ENCODE measurements around the gene GGACT. TPM values are rescaled to one million over a fixed set of nuclear protein-coding genes. Genes with fewer than 3 reads are reported as not detected.
"Not testable (repeated sequence)": the region's sequence is repeated elsewhere in the genome, so short reads cannot be mapped to it uniquely, and the experiment has no call there.

GGACT gene
- polyA plus RNA-seq, 3 donors: 2.4 to 3.6 (median 3.0) TPM

DNA sequence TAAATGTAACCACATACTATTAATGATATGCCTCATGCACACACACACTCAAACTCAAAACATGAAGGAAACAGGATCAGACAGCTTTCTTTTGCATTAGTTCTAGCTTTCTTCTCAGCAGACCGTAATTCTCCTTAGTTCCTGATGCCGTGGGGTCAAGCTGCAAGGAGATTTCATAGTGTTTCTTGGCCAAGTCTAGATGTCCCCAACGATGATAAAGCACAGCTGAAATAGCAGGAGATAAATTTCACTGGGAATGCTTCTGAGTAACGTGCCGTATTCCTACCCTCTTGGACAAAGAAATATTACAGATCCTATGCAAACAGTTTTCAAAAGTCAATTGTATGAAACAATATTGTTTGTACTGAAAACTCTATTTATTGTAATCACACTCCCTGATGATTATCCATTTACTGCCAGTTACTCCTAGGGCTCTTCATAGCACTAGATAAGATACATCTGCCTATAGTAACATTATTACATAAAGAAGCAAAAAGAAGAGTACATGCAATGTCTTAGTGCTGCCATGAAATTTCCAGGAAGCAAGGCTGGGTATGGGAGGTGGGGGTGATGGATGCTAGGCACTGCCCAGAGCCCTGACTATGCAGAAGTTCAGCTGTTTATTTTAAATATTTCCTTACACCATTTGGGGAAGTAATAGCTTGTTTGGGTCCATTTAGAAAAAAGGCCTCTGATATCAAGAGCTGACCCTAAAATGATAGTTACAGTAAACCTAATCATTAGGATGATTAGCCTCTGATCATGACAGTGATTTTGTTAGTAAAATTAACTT, 16.5 kb upstream of the GGACT start:
- 65 to 75% (median 74%) methylated on average over 5 of the region's 5 CpGs for WGBS, 3 donors

DNA sequence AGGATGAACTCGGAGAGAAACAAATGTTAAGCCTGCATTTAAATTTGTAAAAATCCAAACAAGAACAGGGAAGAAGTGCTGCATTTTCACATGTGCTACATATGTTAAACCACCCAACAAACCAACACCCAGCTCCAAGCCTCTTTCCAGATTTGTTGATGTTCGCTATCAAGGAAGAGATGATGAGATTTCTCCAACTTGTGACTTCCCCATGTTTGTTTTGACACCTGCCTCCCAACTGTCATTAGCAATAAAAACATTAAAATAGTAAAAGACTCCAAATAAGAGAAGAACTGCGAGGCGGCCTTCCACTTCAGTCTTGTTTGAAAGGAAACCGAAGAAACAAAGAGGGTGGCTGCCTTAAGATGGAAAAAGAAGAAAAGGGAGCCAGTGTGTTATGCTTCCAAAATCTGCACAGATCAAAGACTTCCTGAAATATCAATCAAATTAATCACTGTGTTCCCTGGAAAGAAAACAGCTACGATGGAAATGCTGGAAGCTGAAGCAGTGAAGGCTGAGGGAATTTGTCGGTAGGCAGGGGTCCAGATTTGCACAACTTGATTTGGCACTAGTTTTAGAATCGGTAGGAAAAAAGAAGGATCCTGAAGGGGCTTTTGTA, 14.0 kb upstream of the GGACT start:
- H3K27ac ChIP-seq (ENCODE audit: low read depth, low read length): no peak overlapping the region
- 68 to 71% (median 71%) methylated on average over 8 of the region's 8 CpGs for WGBS, 3 donors

More for the DNA sequence above, 16.5 kb upstream of the GGACT start:
- no peak overlapping the region for H3K27ac ChIP-seq (ENCODE audit: low read depth, low read length)

DNA sequence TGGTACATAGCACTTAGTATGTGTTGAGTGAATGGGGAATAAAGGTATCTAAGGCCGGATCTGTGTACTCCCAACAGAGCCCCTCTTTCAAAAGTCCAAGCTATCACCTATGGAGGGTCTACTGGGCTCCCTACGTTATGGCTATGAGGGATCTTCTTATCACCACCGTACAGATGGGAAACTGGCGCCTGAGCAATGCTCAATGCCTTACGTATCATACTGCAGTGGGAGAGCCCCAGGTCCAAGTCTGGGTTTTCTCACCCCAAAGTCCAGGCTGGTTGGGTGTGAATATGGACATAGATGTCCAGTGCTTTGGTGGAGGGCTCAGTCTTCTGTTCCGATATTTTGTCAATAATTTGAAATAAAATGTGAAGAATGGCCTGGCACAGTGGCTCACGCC, 13.1 kb upstream of the GGACT start:
- H3K27ac ChIP-seq (ENCODE audit: low read depth, low read length): no peak overlapping the region
- 95 to 97% (median 95%) methylated on average over 7 of the region's 7 CpGs for WGBS, 3 donors

DNA sequence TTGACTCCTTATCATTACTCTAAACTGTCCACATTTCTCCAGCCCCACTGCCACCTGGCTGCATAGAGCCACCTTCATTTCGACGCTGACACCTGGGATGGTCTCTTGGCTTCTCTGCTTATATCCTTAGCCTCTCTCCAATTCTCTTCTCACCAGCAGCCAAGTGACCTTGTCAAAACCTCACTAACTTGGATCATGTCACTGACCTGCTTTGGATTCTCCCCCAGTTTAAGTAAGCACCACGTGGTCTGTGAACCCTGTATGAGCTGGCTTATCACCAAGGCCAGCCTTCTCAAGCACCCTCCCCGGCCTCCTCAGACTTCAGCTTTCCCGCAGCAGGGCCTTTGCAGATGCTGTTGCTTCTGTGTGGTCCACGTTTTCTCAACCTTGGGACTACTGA, 12.3 kb upstream of the GGACT start:
- no peak overlapping the region for H3K27ac ChIP-seq (ENCODE audit: low read depth, low read length)
- WGBS, 3 donors: 40 to 67% (median 63%) methylated on average over 6 of the region's 6 CpGs

DNA sequence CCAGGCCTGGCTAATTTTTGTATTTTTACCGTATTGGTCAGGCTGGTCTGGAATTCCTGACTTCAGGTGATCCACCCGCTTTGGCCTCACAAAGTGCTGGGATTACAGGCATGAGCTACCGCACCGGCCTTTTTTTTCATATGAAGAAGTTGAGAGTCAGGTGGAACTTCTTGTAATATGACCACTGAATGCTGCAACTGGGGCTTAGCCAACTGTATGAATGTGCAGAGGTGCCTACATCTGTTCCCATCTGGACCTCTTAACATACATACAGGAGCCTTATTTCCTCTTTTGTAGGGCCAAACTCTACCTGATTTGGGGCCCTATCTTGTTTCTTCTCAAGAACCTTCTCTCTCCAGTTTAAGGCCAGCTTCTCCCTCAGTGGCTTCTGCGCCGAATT, 11.9 kb upstream of the GGACT start:
- WGBS, 3 donors: 86 to 98% (median 90%) methylated on average over 6 of the region's 6 CpGs
- no peak overlapping the region for H3K27ac ChIP-seq (ENCODE audit: low read depth, low read length)

DNA sequence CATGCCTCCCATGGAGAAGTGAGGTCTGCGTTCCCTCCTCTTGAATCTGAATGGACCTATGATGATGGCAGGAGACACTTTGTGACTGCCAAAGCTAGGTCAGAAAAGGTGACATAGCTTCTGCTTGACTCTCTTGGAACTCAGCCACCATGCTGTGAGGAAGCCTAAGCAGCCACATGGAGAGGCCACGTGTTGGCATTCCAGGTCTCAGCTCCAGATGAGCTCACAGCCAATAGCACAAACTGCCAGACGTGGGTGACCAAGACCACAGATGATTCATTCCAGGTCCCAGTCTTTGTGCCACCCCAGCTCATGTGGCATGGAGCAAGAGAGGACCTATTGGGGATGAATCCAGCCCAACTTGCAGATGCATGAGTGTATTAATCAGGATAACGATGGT, 8.7 kb upstream of the GGACT start:
- 87 to 95% (median 93%) methylated on average over 4 of the region's 4 CpGs for WGBS, 3 donors
- H3K27ac ChIP-seq (ENCODE audit: low read depth, low read length): no peak overlapping the region

DNA sequence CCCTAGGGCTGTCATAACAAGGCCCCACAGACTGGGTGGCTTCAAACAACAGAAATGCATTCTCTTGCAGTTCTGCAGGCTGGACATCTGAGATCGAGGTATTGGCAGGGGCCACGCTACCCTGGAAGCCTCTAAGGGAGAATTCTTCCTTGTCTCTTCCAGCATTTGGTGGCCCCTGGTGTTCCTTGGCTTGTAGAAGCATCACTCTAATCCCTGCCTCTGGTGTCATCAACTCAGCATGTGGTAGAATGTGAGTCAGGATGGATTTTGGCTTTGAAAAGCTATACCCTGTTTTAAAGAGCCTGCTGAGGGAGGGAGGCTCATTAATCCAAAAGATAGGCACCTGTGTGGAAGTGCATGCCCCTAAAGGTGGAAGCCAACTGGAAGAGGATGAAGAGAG, 7.9 kb upstream of the GGACT start:
- H3K27ac ChIP-seq (ENCODE audit: low read depth, low read length): no peak overlapping the region
- 88 to 95% (median 95%) methylated on average over 2 of the region's 2 CpGs for whole genome bisulfite sequencing, 3 donors

DNA sequence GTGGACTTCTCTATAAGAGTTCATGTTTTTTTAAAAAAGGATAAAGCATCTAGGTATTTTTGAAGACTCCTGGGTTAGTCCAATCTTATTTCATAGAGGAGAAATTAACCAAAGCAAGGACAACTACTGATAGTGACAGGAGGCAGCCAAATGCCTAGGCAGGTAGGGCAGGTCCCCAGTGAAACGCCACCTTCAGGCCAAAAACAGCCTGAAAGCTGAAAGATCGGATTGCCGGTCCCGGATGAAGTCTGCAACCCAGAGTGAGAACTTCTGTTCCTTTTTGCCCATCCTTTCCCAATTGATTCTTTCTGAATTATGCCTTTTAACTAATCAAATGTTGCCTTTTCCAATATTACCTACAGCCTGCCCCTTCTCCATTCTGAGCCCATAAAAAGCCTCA, 6.1 kb upstream of the GGACT start:
- WGBS, 3 donors: 41 to 84% (median 84%) methylated on average over 4 of the region's 4 CpGs
- no peak overlapping the region for H3K27ac ChIP-seq (ENCODE audit: low read depth, low read length)

DNA sequence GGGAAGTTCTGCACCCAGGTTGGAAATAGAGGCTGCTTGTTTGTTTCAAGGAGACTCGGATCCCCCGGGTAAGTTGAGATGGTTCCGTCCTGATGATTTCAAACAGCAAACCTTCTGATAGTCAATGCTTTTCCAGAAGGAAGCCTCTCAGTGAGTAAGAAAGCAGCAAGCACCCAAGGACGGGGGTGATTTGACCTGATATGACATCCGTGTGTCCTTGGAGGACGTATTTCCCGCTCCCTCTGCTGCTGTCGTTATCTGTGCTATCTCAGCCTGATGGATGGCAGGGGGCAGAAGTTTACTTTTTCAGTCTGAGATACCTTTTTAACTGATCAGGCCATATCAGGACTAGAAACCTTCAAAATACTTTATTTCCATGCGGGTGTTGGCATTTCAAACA, 5.7 kb upstream of the GGACT start:
- WGBS, 3 donors: 54 to 80% (median 80%) methylated on average over 9 of the region's 9 CpGs
- no peak overlapping the region for H3K27ac ChIP-seq (ENCODE audit: low read depth, low read length)

DNA sequence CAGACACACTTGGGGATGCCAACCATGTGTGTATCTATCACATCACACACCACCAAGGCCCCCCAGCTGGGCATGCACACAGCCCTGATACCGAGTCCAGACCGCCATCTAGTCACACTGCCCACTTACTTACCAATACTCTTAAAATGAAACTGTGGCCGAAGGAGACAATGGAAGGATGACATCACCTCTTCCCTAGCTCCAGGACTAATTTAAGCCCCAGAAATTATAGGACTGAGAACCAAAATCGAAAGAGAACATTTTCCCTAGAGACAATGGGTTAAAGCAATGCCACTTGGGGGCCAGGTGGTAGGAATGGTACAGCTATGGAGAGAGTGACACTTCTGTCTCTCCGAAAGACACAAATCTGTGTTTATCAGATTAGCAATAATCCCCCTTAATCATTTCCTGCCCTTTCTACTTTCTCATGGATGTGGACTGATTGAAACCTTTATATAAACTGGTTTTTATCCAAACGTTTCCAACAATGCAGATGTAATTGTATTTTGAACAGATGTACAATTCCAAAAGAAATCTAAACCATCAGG, 663 bp upstream of the GGACT start:
- 62 to 80% (median 62%) methylated on average over 6 of the region's 6 CpGs for WGBS, 3 donors
- H3K27ac ChIP-seq (ENCODE audit: low read depth, low read length): no peak overlapping the region

DNA sequence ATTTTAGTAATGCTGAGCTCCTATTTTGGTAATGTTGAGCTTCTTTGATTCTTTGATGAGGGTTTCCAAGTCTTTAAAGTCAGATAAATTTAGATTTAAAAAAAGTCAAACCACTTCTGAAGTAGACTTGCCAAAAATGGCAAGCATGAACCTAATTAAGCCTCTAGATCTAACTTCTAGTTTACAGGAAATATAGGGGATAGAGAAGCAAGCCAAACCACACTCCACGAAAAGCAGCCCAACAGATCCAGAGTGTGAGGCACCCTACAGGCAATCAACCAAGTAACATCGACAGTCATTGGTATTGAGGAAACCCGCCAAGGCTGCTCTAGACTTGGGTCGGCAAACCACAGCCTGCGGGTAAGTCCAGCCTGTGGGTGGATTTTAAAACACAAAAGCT, 3.7 kb downstream of the GGACT start:
- no peak overlapping the region for H3K27ac ChIP-seq (ENCODE audit: low read depth, low read length)
- 83 to 91% (median 84%) methylated on average over 5 of the region's 5 CpGs for WGBS, 3 donors

DNA sequence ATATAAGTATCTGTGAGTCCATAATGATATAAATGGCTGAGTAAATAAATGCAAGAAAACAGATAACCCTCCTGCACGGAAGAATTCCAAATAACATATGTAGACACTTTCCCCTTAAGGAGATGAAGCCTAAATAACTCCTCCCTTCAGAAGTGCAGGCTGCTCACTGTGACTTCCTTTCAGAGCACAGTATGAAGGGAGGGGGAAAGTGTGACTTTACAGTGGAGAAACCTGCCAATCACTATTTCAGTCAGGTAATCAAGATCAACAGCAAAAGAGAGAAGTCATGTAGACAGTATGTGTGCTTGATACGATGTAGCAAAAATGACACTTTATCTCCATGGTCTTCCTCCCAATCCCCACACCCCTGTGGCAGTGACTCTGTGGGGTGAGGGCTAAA, 7.1 kb downstream of the GGACT start:
- WGBS, 3 donors: 91 to 97% (median 95%) methylated on average over 2 of the region's 2 CpGs
- H3K27ac ChIP-seq (ENCODE audit: low read depth, low read length): no peak overlapping the region

DNA sequence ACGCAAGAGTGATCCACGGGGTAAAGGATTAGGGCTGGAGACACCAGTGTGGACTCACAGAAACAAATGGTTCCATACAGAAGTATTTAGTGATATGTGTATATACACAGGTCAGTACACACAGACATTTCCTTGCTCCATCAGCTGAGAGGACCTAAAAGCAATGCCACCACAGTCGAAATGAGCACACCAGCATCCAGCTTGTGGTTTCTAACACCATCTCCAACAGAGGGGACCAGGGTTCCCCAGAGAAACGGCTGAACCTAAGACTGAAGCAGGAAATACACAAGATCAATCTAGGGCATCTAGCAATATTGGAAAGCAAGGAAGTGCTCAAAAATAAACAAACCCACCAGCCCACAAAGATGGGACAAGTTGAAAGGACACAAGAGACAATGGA, 7.6 kb downstream of the GGACT start:
- H3K27ac ChIP-seq (ENCODE audit: low read depth, low read length): no peak overlapping the region
- 93 to 96% (median 93%) methylated on average over 4 of the region's 4 CpGs for WGBS, 3 donors

DNA sequence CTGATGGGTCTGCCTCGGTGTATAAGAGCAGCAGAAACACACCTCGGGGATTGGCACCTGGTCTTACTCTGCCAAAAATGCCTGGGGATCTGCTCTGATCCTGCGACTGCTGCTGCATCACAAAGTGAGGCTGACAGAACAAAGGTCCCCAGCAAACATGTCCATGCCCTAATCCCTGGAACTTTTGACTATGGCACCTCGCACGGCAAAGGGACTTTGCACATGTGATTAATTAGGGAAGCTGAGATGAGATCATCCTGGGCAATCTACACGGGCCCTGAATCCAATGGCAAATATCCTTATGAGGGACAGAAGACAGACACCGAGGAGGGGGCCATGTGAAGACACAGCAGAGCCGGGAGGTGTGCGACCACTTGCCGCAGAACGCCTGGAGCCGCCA, 8.5 kb downstream of the GGACT start:
- 94 to 97% (median 94%) methylated on average over 12 of the region's 12 CpGs for WGBS, 3 donors
- H3K27ac ChIP-seq (ENCODE audit: low read depth, low read length): no peak overlapping the region

DNA sequence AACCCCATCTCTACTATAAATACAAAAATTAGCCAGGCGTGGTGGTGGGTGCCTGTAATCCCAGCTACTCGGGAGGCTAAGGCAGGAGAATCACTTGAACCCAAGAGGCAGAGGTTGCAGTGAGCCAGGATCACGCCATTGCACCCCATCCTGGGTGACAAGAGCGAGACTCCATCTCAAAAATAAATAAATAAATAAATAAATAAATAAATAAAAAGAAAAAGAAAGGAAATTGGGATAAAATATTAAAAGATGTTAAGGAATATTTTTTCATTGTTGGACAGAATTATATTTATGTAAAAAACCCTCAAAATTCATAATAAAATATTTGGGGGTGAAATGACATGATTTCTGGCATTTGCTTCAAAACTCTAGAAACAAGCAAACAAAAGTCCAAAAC, 11.3 kb downstream of the GGACT start:
- H3K27ac ChIP-seq (ENCODE audit: low read depth, low read length): not testable (repeated sequence)
- WGBS, 3 donors: 95 to 98% (median 98%) methylated on average over 4 of the region's 4 CpGs

DNA sequence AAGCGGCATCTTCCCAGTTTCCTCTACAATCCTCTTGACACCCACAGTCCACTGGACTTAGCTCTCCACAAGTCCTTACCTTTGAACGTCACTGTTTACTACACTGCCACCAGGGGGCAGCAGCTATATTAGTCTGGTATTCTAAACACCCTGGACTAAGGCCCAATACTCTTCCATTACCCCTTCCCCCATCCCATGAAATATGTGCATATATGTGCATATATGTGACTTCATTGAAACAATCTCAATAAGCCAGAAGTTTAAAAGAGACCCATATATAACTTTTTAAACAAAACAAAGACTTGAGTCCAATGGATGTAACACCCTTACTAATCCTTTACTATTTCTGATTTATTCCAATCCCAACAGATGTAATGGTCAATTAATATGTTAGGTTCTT, 15.5 kb downstream of the GGACT start:
- no peak overlapping the region for H3K27ac ChIP-seq (ENCODE audit: low read depth, low read length)
- WGBS, 3 donors: 30 to 43% (median 36%) methylated on average over 2 of the region's 2 CpGs

DNA sequence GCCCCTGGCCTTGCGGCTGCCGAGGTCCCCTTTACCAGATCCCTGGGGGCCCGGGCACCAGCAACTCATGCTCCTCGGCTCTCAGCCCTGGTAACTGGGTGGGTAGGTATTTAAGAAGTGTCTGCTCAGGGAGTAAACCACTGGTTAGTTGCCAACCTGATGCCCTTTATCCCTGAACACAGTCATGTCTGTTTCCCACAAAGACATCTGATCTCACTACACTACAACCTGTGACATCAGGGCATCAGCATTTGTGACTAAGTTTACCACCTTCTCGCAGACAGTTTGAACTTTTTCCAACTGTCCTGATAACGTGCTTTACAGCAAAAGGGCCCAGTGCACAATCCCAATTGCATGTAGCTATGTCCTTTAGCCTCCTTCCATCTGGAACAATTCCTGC, 22.0 kb downstream of the GGACT start:
- 89 to 91% (median 90%) methylated on average over 6 of the region's 6 CpGs for WGBS, 3 donors
- no peak overlapping the region for H3K27ac ChIP-seq (ENCODE audit: low read depth, low read length)

DNA sequence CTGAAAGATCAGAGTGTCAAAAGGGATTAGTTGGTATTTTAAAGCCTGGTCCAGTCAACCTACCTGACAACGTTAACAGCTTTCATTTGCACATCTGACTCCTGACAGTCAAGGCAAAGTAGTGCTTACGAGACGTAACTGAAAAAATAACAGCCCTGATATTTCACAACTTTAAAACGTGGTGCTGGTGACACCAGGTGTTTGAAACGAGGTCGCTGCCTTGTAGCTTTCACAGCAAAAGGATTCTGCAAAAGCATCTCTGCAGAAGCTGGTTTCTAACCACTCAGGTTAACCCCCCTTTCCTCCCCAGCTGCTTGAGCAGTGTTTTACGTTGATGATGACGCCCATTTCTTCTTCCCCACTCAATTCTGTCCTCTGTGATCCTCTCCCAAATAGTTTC, 23.3 kb downstream of the GGACT start:
- WGBS, 3 donors: 48 to 71% (median 69%) methylated on average over 8 of the region's 8 CpGs
- H3K27ac ChIP-seq (ENCODE audit: low read depth, low read length): no peak overlapping the region

DNA sequence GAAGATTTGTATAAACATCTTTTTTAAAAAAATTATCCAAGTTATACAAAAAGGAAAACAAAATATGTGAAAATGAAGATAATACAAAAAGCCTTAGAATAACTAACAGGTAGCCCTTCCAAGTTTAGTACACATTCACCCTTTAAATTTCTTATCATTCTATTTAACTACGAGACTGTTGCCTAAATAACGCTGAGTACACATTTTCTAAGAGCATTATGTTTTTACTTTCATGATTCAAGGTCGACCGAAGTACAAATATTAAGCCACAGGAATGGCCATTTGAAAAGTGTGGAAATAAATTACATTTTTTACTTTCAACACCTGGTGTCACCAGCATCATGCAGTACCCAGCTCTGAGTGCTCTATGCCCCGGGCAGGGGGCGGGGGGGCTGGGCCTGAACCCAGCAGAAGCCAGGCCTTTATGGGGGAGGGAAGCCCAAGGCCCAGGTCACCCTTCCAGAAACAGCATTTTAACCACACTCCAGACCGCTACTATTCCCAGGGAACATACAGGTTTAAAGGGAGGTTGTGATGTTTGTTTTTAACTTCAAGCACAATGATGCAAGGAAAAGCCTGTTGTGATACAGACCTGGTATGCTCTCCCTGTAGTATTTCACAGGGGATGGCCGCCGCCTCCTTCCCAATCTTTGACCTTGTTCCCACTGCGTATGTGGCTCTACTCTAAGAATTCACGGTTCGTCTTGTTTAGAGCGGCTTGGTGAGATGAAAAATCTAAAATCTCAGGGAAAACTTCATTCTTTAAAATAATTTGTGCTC, 24.0 kb downstream of the GGACT start:
- H3K27ac ChIP-seq (ENCODE audit: low read depth, low read length): no peak overlapping the region
- WGBS, 3 donors: 38 to 88% (median 84%) methylated on average over 13 of the region's 13 CpGs

Measured in adipose tissue (tissue), 3 donors.